Fibroblast of lung (primary cell): ENCODE data around the gene QPCTL.

Source experiments
- EZH2 ChIP-seq: IDR thresholded peaks from 2 replicates; pipeline ENCODE4 v1.5.1; 2012; ENCODE audit warnings: low read length, control low read depth, mild to moderate bottlenecking; ENCODE audit errors: missing control alignments
- TF ChIP-seq, protein P1 (sequence below), 2 donors: IDR thresholded peaks in 1 of 2; conservative IDR thresholded peaks in 1 of 2; 1 replicate in 1 of 2; 2 replicates in 1 of 2; pipeline ENCODE4 v1.5.1; 2011 to 2012; ENCODE audit warnings: low read length in 2 of 2, control low read depth in 1 of 2, inconsistent platforms in 1 of 2, low read depth in 1 of 2, mild to moderate bottlenecking in 1 of 2

DNA sequence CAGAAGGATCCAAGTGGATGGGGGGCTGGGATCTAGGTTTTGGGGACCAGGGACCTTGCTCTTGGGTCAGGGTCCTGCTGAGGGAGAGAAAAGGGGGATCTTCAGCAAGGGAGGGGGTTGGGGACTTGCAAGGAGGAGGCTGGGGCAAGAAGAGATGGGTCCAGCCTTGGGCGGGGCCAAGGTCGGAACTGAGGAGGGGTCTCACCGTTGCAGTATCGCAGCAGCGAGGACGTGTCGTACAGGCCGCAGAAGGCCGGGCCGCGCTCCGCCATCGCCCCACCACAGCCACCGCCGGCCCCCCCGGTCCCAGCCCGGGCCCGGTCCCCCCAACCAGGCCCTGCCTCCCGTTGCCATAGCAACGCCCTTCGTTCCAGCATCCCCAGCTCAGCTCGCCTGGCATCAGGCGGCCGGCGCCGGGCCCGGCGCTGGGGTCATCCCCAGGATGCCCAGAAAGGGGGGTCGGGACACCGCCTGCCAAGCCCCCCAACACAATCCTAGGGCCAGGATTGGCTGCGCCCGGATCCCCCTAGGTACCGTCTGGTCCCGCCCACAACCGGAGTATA, 47.3 kb upstream of the QPCTL start:
- TF ChIP-seq, protein P1, sequence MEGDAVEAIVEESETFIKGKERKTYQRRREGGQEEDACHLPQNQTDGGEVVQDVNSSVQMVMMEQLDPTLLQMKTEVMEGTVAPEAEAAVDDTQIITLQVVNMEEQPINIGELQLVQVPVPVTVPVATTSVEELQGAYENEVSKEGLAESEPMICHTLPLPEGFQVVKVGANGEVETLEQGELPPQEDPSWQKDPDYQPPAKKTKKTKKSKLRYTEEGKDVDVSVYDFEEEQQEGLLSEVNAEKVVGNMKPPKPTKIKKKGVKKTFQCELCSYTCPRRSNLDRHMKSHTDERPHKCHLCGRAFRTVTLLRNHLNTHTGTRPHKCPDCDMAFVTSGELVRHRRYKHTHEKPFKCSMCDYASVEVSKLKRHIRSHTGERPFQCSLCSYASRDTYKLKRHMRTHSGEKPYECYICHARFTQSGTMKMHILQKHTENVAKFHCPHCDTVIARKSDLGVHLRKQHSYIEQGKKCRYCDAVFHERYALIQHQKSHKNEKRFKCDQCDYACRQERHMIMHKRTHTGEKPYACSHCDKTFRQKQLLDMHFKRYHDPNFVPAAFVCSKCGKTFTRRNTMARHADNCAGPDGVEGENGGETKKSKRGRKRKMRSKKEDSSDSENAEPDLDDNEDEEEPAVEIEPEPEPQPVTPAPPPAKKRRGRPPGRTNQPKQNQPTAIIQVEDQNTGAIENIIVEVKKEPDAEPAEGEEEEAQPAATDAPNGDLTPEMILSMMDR (conservative IDR thresholded peaks at IDR 0.05 in 1 of 2, IDR thresholded peaks at IDR 0.05 in 1 of 2; ENCODE audit: low read depth in 1 of 2, low read length in 2 of 2): no peak
- no peak for TF ChIP-seq EZH2
